Hepatic stellate cell (primary cell): ENCODE measurements around the gene EEFSEC.

Experiments used
- DNase-seq: peaks from one replicate; pipeline ENCODE4 v3.0.0; 2011; ENCODE audit warnings: low spot score

The EEFSEC gene

DNA sequence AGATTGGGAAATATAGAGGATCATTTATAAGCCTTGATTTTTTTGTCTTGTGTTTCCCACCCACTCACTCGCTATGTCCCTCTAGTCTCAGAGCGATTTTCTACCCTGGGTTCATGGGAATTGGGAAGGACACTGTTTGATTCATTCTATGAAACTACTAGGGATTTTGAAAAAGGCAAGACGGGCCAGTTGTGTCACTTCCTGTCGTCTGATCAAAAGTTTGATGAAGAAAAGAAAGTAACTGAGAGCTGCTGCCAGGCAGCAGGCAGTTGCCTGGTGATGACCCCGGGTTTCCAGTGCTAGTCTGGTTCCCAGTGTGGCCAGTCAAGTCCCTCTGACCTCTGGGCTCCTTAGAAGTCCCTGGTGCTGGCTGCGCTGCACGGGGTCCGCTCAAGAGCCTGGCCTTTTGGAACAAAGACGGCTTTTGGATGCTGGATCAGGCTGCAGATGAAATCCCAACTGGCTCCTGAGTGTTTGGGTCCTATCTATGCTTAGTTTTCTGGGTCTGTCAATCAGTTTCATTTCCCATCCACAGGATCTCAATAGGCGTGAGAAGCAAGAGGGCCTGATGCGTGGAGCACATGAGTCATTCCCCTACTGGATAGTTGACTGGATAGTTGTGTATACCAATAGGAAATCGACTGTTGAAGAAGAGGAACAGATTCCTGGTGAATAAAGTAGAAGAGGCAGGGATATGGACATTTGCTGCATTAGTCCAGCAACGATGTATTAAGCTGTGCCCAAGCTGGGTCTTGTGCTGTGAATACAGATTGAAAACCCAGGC, 89.7 kb downstream of the EEFSEC start:
- DNase-seq, result peak; percentile 47

GRCh38 chr3:128243602-128244504, 90.6 kb downstream of the EEFSEC start:
- no peak for DNase-seq

DNA sequence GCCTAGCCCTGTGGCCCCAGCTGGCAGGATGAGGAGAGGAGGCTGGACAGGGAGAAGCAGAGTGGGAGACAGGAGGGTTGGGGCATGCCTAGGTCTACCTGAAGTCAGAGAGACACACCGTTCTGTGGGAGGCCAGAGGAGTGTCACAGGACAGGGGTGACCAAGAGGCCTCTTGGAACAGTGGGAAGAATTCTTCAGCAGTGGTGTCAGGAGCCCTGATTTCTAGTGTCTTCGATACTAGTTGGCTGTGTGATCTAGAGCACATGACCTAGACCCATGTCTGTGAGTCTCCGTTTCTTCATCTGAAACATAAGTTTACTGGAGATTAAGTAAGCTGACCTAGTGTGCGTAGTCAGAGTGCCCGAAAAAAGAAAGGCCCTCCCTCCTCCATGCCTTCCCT, 92.2 kb downstream of the EEFSEC start:
- no peak for DNase-seq

DNA sequence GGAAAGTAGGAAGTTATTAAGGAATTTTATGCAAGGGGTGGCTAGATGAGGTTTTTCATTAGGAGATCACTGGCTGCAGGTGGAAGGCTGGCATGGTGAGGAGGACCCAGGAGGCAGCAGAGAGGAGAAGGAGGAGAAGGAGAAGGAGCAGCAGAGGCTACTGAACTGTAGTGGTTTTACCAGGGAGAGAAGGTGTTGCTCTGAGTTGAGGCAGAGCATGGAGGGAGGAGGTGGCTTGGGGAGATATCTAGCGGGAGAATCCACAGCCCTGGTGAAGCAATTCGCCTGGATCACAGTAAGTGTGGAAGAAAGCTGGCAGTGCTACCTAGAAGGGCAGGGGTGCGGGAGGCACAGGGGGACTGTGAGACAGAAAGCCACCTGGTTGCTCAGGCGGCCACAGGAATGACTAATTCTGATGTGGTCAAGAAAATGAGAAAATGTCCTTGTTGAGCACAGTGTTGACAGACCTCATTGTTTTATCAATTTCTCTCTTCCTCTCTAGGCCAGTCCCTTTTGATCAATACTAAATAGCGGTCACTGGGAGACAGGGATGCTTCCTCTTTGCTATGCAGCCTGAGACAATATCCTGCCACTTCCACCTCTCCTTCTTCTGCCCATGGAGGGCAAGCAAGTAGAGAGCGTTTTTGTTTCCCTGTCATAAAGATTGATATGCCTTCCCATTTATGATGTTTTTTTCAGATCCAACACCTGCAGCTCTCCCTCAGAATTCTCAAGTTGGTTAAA, 94.6 kb downstream of the EEFSEC start:
- DNase-seq, result no peak

DNA sequence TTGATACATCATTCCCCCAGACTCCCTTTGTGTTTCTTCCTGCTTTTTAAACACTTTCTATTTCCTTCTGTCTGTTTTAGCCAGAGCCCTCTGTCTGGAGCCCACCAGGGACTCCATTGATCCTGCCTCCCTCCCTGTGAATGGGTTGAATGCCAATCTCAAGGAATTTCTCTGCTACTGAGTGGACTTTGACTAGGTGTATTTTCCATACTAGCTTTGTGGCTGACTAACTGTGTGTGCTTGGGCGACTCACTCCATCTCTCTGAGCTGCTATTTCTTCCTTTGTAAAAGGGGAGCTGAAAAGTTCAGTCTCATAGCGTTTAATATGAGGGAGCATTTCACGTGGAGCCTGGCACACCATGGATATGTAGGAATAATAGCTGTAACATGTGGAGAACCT, 98.8 kb downstream of the EEFSEC start:
- DNase-seq, result no peak

GRCh38 chr3:128253150-128253549, 99.9 kb downstream of the EEFSEC start:
- DNase-seq, result no peak

- DNase-seq, result no peak
Measured at GRCh38 chr3:128254066-128254590, 100.8 kb downstream of the EEFSEC start.

DNA sequence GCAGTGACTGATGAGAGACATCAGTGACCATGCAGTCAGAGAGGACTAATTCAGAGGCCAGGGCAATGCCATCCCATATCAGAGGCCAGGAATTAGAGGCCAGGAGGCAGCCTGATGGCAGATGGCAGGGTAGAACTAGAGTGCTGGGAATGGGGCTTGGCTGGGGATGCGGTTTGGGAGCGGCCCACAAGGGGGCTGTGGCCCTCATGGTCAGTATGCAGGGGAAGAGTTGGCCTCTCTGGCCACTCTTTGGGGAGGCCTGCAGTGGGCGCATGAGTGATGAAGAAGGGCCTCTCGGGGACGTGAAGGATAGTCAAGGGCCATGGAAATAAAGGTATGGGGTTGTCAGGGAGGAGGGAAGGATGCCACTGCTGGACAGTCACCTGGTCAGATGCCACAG, 101.7 kb downstream of the EEFSEC start:
- no peak for DNase-seq

DNA sequence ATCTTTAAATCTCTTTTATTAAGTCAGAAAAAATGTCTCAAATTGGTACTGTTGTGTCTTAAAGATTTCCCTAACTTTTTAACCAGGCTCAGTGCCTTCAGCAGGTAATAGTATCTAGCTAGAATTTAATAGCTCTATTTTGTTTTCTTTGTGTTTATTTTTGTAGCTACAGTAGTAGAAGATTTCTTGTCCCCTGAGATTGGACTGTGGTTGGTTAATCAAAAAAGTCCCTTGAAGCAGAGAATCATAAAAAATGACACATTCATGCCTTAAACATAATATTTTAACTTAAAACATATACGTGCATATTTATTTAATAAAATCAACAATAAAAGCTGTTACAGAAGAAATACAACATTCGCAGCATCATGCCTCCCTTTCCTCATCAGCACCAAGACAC, 102.8 kb downstream of the EEFSEC start:
- DNase-seq, result no peak

DNA sequence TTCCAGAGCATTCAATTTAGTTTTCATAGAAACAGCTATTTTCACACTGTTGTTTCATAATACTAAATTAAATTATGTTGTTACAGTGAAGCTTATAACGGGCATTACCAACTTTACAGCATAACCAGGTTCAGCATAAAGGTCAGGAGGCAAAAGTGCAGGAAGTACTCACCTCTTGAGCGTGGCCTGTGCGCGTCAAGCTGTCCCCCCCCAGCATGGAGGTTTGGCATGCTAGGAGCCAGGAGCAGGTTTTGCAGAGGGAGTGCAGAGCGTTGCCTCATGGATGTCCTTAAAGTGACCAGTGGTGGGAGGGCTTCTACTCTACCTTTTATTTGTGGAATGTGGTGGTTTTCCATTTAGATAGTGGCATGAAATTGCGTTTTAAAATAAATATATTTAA, 104.4 kb downstream of the EEFSEC start:
- no peak for DNase-seq

- no peak for DNase-seq
Measured at GRCh38 chr3:128260275-128260674, 107.0 kb downstream of the EEFSEC start.

DNA sequence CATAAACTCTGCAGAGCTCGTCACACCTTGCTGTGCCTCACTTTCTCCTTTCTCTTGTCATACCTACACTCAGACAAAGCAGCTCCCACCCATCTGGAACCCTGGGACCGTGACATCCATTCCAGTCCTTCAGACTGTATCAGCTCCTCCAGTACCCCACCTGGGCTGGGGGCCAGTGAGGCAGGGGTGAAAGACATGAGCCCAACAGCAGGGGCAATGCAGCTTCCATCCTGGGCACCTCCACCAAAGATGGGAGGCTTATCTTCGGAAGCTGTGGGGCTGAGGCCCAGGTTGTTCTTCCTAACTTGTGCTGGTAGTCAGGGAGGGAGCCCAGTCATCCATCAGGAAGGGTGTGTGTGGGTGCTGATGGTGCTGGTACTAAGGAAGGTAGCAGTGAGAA, 109.2 kb downstream of the EEFSEC start:
- DNase-seq, result no peak

DNA sequence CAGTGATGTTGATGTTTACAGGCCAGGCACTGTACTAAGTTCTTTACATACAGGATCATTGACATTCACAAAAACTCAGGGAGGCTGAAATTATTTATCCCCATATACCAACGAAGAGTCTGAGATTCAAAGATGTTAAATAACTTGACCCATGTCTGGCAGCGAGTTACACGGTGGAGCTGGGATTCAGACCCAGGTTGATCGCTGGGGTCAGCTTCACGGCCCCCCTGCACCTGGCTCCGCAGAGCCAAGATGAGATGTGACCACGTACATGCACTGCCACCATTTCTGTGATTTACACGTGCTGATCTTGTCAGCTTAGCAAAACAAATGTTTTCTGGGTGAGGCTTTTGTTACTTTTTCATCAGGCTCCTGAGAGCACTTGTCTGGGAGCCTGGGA, 109.8 kb downstream of the EEFSEC start:
- DNase-seq, result no peak

- DNase-seq, result no peak
Measured at GRCh38 chr3:128263946-128264345, 110.7 kb downstream of the EEFSEC start.

DNA sequence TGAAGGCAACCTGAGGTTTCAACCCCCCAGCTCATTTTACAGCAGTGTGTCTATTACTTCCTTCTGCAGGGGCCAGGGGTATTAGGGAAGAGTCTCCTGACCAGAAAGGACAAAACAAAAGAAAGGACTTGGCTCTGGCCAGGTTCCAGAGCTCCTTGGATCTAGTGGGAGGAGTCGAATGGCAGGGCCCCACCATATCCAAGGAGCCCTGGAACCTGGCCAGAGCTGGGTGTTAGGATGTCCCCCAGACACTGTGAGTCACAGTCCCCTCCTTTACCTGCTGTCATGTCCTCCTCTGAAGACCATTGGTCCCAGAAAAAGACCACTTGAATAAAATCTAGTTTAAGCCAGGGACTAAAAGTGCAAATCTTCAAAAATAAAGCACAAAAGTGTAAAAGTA, 113.2 kb downstream of the EEFSEC start:
- DNase-seq, result no peak

GRCh38 chr3:128267541-128267940, 114.3 kb downstream of the EEFSEC start:
- DNase-seq, result no peak

- no peak for DNase-seq
Measured at GRCh38 chr3:128269006-128269775, 115.9 kb downstream of the EEFSEC start.

DNA sequence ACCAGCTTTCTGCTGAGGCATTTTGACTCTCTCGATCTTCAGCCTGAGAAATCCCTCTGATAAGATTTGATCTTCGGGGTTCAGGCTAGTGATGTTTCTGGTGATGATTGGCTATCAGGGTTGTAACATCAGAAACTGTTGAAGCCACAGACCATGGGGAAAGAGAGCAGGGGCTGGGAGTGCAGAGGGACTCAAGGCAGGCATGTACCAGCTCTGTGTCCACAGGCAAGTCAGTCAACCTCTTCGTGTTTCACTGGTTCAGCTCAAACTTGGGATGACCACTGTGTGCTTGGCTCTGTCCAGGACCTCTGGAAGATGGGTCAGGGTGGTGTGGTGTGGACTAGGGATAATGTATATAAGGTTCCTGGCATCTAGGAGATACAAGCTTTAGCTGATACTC, 116.5 kb downstream of the EEFSEC start:
- no peak for DNase-seq

GRCh38 chr3:128270559-128271492, 117.5 kb downstream of the EEFSEC start:
- no peak for DNase-seq

GRCh38 chr3:128271536-128272332, 118.5 kb downstream of the EEFSEC start:
- no peak for DNase-seq
